SK-N-SH (cell line): Measurements from ENCODE around the gene SP3.

Experiments used
- EP300 ChIP-seq, 2 experiments: IDR thresholded peaks; 2 replicates each; pipeline versions ENCODE4 v1.4.0 to v1.6.1; 2012; ENCODE audit warnings: borderline replicate concordance in 1 of 2, low read depth in 1 of 2, low read length in 1 of 2
- MAX ChIP-seq: IDR thresholded peaks from 2 replicates; pipeline ENCODE4 v1.4.0; 2012; ENCODE audit warnings: low read depth
- RAD21 ChIP-seq: IDR thresholded peaks from 2 replicates; pipeline ENCODE4 v1.6.1; 2012; ENCODE audit warnings: mild to moderate bottlenecking, low read length
- RCOR1 ChIP-seq: fragments of 150-350 bp; IDR thresholded peaks from 2 replicates; pipeline ENCODE4 v1.6.1; 2017; ENCODE audit warnings: antibody characterized with exemption, low read length
- SIN3A ChIP-seq: IDR thresholded peaks from 2 replicates; pipeline ENCODE4 v1.6.1; 2012; ENCODE audit warnings: low read depth, mild to moderate bottlenecking, low read length, moderate library complexity, borderline replicate concordance
- SMC3 ChIP-seq: IDR thresholded peaks from 2 replicates; pipeline ENCODE4 v1.6.1; 2012; ENCODE audit warnings: low read depth, low read length, improper control_type of control experiment
- TAF1 ChIP-seq: IDR thresholded peaks from 2 replicates; pipeline ENCODE4 v1.6.1; 2012; ENCODE audit warnings: low read depth, mild to moderate bottlenecking, low read length, moderate library complexity, borderline replicate concordance
- USF1 ChIP-seq: IDR thresholded peaks from 2 replicates; pipeline ENCODE4 v1.4.0; 2012; ENCODE audit warnings: low read depth, borderline replicate concordance
- YY1 ChIP-seq: IDR thresholded peaks from 2 replicates; pipeline ENCODE4 v1.4.0; 2012; ENCODE audit warnings: low read depth, mild to moderate bottlenecking
- ZBTB33 ChIP-seq: IDR thresholded peaks from 2 replicates; pipeline ENCODE4 v1.4.0; 2012; ENCODE audit warnings: low read depth, borderline replicate concordance
- TF ChIP-seq, protein P1 (sequence below): fragments of 200-600 bp; sonication (generic); IDR thresholded peaks from 2 replicates; pipeline ENCODE4 v1.6.1; 2017; ENCODE audit warnings: antibody characterized with exemption, mild to moderate bottlenecking, moderate library complexity
- TF ChIP-seq, protein P2 (sequence below): IDR thresholded peaks from 2 replicates; pipeline ENCODE4 v1.6.1; 2012; ENCODE audit warnings: mild to moderate bottlenecking, low read depth, low read length, moderate library complexity

GRCh38 chr2:173869244-173870229 lies 95.6 kb downstream of the SP3 start:
- TF ChIP-seq, protein P1, sequence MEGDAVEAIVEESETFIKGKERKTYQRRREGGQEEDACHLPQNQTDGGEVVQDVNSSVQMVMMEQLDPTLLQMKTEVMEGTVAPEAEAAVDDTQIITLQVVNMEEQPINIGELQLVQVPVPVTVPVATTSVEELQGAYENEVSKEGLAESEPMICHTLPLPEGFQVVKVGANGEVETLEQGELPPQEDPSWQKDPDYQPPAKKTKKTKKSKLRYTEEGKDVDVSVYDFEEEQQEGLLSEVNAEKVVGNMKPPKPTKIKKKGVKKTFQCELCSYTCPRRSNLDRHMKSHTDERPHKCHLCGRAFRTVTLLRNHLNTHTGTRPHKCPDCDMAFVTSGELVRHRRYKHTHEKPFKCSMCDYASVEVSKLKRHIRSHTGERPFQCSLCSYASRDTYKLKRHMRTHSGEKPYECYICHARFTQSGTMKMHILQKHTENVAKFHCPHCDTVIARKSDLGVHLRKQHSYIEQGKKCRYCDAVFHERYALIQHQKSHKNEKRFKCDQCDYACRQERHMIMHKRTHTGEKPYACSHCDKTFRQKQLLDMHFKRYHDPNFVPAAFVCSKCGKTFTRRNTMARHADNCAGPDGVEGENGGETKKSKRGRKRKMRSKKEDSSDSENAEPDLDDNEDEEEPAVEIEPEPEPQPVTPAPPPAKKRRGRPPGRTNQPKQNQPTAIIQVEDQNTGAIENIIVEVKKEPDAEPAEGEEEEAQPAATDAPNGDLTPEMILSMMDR: no peak
- no peak for TF ChIP-seq USF1
- TF ChIP-seq RAD21: no peak
- TF ChIP-seq, protein P2, sequence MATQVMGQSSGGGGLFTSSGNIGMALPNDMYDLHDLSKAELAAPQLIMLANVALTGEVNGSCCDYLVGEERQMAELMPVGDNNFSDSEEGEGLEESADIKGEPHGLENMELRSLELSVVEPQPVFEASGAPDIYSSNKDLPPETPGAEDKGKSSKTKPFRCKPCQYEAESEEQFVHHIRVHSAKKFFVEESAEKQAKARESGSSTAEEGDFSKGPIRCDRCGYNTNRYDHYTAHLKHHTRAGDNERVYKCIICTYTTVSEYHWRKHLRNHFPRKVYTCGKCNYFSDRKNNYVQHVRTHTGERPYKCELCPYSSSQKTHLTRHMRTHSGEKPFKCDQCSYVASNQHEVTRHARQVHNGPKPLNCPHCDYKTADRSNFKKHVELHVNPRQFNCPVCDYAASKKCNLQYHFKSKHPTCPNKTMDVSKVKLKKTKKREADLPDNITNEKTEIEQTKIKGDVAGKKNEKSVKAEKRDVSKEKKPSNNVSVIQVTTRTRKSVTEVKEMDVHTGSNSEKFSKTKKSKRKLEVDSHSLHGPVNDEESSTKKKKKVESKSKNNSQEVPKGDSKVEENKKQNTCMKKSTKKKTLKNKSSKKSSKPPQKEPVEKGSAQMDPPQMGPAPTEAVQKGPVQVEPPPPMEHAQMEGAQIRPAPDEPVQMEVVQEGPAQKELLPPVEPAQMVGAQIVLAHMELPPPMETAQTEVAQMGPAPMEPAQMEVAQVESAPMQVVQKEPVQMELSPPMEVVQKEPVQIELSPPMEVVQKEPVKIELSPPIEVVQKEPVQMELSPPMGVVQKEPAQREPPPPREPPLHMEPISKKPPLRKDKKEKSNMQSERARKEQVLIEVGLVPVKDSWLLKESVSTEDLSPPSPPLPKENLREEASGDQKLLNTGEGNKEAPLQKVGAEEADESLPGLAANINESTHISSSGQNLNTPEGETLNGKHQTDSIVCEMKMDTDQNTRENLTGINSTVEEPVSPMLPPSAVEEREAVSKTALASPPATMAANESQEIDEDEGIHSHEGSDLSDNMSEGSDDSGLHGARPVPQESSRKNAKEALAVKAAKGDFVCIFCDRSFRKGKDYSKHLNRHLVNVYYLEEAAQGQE: no peak
- no peak for TF ChIP-seq ZBTB33
- TF ChIP-seq SMC3: no peak
- TF ChIP-seq SIN3A: no peak
- TF ChIP-seq YY1: no peak
- no peak for TF ChIP-seq EP300 (IDR thresholded peaks at IDR 0.05; ENCODE audit: borderline replicate concordance in 1 of 2, low read depth in 1 of 2, low read length in 1 of 2)
- TF ChIP-seq TAF1: no peak
- no peak for TF ChIP-seq MAX
- TF ChIP-seq RCOR1: no peak
